Skeletal muscle tissue (tissue), 4 donors: ENCODE measurements around the gene DVL1. TPM values are rescaled to one million over a fixed set of nuclear protein-coding genes. Genes with fewer than 3 reads are reported as not detected.
A peak's percentile ranks its signal among the peaks of the same experiment; 100 is the strongest.

Experiments used
- H3K27ac ChIP-seq: one replicate; pipeline ENCODE4 v1.7.0; 2013; ENCODE audit warnings: mild to moderate bottlenecking, low read depth, low read length, inconsistent platforms
- H3K27me3 ChIP-seq, 3 donors: one replicate each; pipeline ENCODE4 v1.7.0; 2013; ENCODE audit warnings: low read length in 3 of 3; ENCODE audit not compliant: control insufficient read depth in 3 of 3, insufficient read depth in 3 of 3
- H3K36me3 ChIP-seq, 3 donors: one replicate each; pipeline ENCODE4 v1.7.0; 2013; ENCODE audit warnings: low read length in 3 of 3; ENCODE audit not compliant: control insufficient read depth in 3 of 3, insufficient read depth in 3 of 3
- H3K4me1 ChIP-seq, 3 donors: one replicate each; pipeline ENCODE4 v1.7.0; 2013; ENCODE audit warnings: low read length in 3 of 3, mild to moderate bottlenecking in 3 of 3; ENCODE audit not compliant: control insufficient read depth in 3 of 3, insufficient read depth in 3 of 3
- H3K4me3 ChIP-seq, 3 donors: one replicate each; pipeline ENCODE4 v1.7.0; 2013; ENCODE audit warnings: low read length in 3 of 3
- H3K9ac ChIP-seq, 3 donors: one replicate each; pipeline ENCODE4 v1.7.0; 2013; ENCODE audit warnings: low read length in 3 of 3, mild to moderate bottlenecking in 3 of 3, moderate library complexity in 2 of 3, low read depth in 1 of 3
- H3K9me3 ChIP-seq, 3 donors: one replicate each; pipeline ENCODE4 v1.7.0; 2013; ENCODE audit warnings: low read length in 3 of 3; ENCODE audit not compliant: control insufficient read depth in 3 of 3
- total RNA-seq: library from RNA; depleted of rRNA; stranded (reverse); fragments of >200 nt; gene quantifications from one replicate; pipeline ENCODE4 v1.2.3, GENCODE V29; 2014
- donor health status: Osteomylitis.

The DVL1 gene
- total RNA-seq, 1 donor from 2014 or later = 44.9 TPM

DNA sequence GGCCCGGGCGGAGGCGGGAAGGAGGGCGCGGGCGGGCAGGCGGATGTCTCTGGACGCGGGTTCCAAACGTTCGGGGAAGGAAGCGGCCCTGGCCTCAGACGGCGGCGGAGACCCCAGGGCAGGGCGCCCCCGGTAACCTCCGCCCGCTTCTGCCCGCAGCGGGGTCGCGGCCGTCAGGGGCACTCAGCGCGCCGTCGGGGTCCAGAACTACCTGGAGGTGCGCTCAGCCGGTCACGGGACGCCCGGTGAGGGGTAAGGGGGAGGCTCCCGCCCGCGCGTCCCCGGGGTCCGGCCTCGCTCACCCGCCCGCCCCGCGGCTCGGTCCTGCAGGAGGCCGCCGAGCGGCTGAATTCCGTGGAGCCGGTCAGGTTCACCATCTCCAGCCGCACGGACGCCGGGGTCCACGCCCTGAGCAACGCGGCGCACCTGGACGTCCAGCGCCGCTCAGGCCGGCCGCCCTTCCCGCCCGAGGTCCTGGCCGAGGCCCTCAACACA is 40.4 kb downstream of the DVL1 start:
- Histone ChIP-seq H3K27me3 (no peaks in the 10 kb centered on the region), H3K4me3 (peak overlapping the region; percentile 54 to 78 (median 77)), H3K9ac (peak overlapping the region; percentile 61 to 86 (median 85)), H3K36me3 (peaks cover 24 to 31% (median 26%) of the 10 kb centered on the region in 3 donors), H3K27ac (peak overlapping the region; percentile 84), H3K4me1 (peaks cover 48 to 60% (median 57%) of the 10 kb centered on the region in 3 donors), H3K9me3 (no peaks in the 10 kb centered on the region)

DNA sequence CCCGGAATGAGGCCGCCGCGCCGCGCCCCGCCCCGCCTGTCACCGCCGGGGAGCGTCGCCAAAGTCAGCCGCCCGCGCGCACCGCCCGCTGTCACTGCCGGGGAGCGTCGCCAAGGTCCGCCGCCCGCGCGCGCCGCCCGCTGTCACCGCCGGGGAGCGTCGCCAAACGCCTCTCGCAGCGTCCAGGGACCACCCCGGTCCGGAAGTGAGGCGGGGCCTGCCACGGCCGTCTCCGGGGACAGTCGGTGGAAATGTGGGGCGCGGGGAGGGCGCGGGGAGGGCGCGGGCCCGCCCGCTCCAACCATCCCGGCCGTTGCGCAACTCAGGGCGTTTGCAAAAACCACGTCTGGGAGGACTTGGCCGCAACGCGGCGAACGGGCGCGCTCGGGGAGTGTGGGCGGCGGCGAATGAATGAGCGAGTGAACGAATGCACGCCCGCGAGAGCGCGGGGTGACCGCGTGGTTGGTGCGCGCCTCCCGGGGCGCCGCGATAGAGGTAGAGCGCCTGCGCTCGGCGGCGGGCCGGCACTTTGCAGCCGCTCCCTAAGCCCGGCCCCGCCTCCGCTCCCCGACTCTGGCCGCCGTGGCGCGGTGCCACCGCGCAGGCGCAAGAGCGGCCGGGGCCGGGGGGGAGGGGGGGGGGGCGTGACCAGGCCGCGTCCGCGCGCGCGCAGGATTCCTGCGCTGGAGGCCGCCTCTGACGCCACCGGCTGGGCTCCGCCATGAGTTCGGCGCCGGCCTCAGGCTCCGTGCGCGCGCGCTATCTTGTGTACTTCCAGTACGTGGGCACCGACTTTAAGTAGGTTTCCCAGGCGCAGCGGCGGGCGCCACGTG is 41.1 kb downstream of the DVL1 start, which contains the start of the genes ACAP3 and PUSL1:
Gene ACAP3, minus strand, starts transcription at position 8 of the 833 bp plus-strand sequence. CDS start 115 bp downstream, outside the sequence.
Gene PUSL1, plus strand, starts transcription at position 675 of the 833 bp plus-strand sequence. Its CDS starts 47 bp downstream, at position 722.
- no peaks in the 10 kb centered on the region for H3K9me3 ChIP-seq
- H3K27ac ChIP-seq = peak within 1 kb of the TSS; percentile 90
- peak within 1 kb of the TSS; percentile 76 to 82 (median 81) for H3K4me3 ChIP-seq
- no peaks in the 10 kb centered on the region for H3K27me3 ChIP-seq
- H3K4me1 ChIP-seq = peaks cover 42 to 54% (median 52%) of the 10 kb centered on the region in 3 donors
- peaks cover 17 to 24% (median 20%) of the 10 kb centered on the region in 3 donors for H3K36me3 ChIP-seq
- peak within 1 kb of the TSS; percentile 77 to 89 (median 85) for H3K9ac ChIP-seq

DNA sequence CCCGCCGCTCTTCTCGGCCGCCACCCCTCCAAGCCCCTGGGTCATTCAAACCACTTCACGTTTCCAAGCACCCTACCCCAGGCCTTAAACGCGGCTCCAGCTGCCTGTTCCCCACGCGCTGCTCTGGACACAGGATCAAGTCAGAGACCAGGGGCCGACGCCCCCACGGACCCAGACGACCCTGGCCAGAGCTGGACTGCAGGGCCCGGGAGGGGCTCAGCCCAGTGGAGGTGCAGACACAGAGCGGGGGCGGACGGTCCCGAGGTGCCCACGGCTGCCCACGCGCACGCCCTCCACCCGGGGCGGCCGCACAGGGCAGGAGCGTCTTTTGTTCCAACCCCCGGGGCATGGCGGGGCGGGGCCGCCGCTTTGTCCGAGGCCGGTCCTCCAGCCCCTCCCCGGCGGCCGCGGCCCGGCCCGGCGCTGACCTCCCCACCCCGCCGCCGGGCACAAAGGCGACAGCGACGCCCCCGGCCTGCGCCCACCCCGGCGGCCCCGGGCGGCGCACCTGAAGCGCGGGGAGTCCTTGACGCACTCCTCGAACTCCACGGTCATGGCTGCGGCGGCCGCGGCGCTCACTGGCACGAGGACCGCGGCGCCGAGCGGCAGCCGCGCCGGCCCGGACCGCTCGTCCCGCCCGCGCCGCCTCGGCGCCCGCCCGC is 41.8 kb downstream of the DVL1 start:
- peak overlapping the region; percentile 76 to 82 (median 81) for H3K4me3 ChIP-seq
- H3K36me3 ChIP-seq = peaks cover 10 to 20% (median 14%) of the 10 kb centered on the region in 3 donors
- H3K4me1 ChIP-seq = peaks cover 38 to 49% (median 45%) of the 10 kb centered on the region in 3 donors
- H3K27me3 ChIP-seq = no peaks in the 10 kb centered on the region
- peak overlapping the region; percentile 70 to 89 (median 72) for H3K9ac ChIP-seq
- H3K9me3 ChIP-seq = no peaks in the 10 kb centered on the region
- H3K27ac ChIP-seq = peak overlapping the region; percentile 44

GRCh38 chr1:1306661-1307260 is 42.5 kb downstream of the DVL1 start:
- H3K9ac ChIP-seq = peak overlapping the region; percentile 70 to 89 (median 72)
- no peak overlapping the region for H3K27ac ChIP-seq
- H3K4me1 ChIP-seq = peaks cover 38 to 49% (median 45%) of the 10 kb centered on the region in 3 donors
- no peaks in the 10 kb centered on the region for H3K27me3 ChIP-seq
- H3K36me3 ChIP-seq = peaks cover 8 to 16% (median 13%) of the 10 kb centered on the region in 3 donors
- H3K9me3 ChIP-seq = no peaks in the 10 kb centered on the region
- H3K4me3 ChIP-seq = peak overlapping the region; percentile 76 to 82 (median 81)

- peak overlapping the region; percentile 70 to 89 (median 72) for H3K9ac ChIP-seq
- H3K4me1 ChIP-seq = peaks cover 38 to 49% (median 45%) of the 10 kb centered on the region in 3 donors
- H3K4me3 ChIP-seq = peak overlapping the region; percentile 76 to 82 (median 81)
- H3K27ac ChIP-seq = peak overlapping the region; percentile 68
- H3K27me3 ChIP-seq = no peaks in the 10 kb centered on the region
- H3K9me3 ChIP-seq = no peaks in the 10 kb centered on the region
- peaks cover 2 to 10% (median 8%) of the 10 kb centered on the region in 3 donors for H3K36me3 ChIP-seq
Measured at GRCh38 chr1:1306070-1306660, 43.1 kb downstream of the DVL1 start.

- Histone ChIP-seq H3K27ac (peak overlapping the region; percentile 68), H3K9ac (peak overlapping the region; percentile 69 to 89 (median 72)), H3K4me1 (peaks cover 38 to 49% (median 45%) of the 10 kb centered on the region in 3 donors), H3K4me3 (peak overlapping the region; percentile 76 to 82 (median 81)), H3K36me3 (peaks cover 0 to 6% (median 4%) of the 10 kb centered on the region in 3 donors), H3K27me3 (no peaks in the 10 kb centered on the region), H3K9me3 (no peaks in the 10 kb centered on the region)
Measured at GRCh38 chr1:1305300-1306069, 43.7 kb downstream of the DVL1 start.

GRCh38 chr1:1304331-1305299 is 44.6 kb downstream of the DVL1 start:
- H3K27me3 ChIP-seq = no peaks in the 10 kb centered on the region
- peak overlapping the region; percentile 68 for H3K27ac ChIP-seq
- peak overlapping the region; percentile 60 to 82 (median 68) for H3K4me3 ChIP-seq
- peak overlapping the region; percentile 57 to 89 (median 69) for H3K9ac ChIP-seq
- H3K9me3 ChIP-seq = no peaks in the 10 kb centered on the region
- H3K36me3 ChIP-seq = peaks cover 0 to 2% (median 0%) of the 10 kb centered on the region in 3 donors
- H3K4me1 ChIP-seq = peaks cover 36 to 45% (median 44%) of the 10 kb centered on the region in 3 donors

GRCh38 chr1:1303736-1304135 is 45.5 kb downstream of the DVL1 start:
- Histone ChIP-seq H3K36me3 (peaks cover 0 to 2% (median 0%) of the 10 kb centered on the region in 3 donors), H3K9me3 (no peaks in the 10 kb centered on the region), H3K27ac (no peak overlapping the region), H3K4me1 (peaks cover 29 to 38% (median 37%) of the 10 kb centered on the region in 3 donors), H3K9ac (no peak overlapping the region), H3K27me3 (no peaks in the 10 kb centered on the region), H3K4me3 (no peak overlapping the region)
